Measurements from ENCODE around the gene UNCX. TPM values are rescaled to one million over a fixed set of nuclear protein-coding genes. Genes with fewer than 3 reads are reported as not detected.

Gene UNCX
- total and polyA plus RNA-seq, 2 of the 4 experiments (the other 2 are of a cell fraction): not detected

- no peak overlapping the region for H3K23ac ChIP-seq (ENCODE audit: low read depth, low read length)
- H3K18ac ChIP-seq (ENCODE audit: low read depth, low read length): no peak overlapping the region
- H4K5ac ChIP-seq (ENCODE audit: low read depth, low read length): no peak overlapping the region
- intact Hi-C loops (cut with micrococcal nuclease) (no loop called here), in situ Hi-C loops (cut with MboI; ENCODE audit: low sequenced_read_pairs) (no loop called here), dilution Hi-C loops (cut with HindIII; ENCODE audit: low sequenced_read_pairs, unreplicated experiment) (no loop called here)
- H3K4ac ChIP-seq (ENCODE audit: low read depth, low read length): no peak overlapping the region
- no peak overlapping the region for H3K27ac ChIP-seq (ENCODE audit: insufficient read depth, low read length)
- no peak for TF ChIP-seq CHD1 (IDR thresholded peaks at IDR 0.05; ENCODE audit: low read depth, low read length)
- no peak for TF ChIP-seq CTCF (conservative IDR thresholded peaks at IDR 0.05; ENCODE audit: low read depth, low read length)
- no peak for TF ChIP-seq MAZ (IDR thresholded peaks at IDR 0.05; ENCODE audit: borderline replicate concordance, low read depth, low read length)
- no peak for TF ChIP-seq RAD21 (IDR thresholded peaks at IDR 0.05; ENCODE audit: low read length)
- no peak for TF ChIP-seq RFX5 (IDR thresholded peaks at IDR 0.05; ENCODE audit: low read depth, low read length)
- no peak for TF ChIP-seq USF2 (IDR thresholded peaks at IDR 0.05; ENCODE audit: low read depth, low read length)
- TF ChIP-seq MXI1 (IDR thresholded peaks at IDR 0.05; ENCODE audit: borderline replicate concordance, low read depth, low read length): no peak
- no peak for TF ChIP-seq SMC3 (IDR thresholded peaks at IDR 0.05; ENCODE audit: low read depth, low read length)
- no peak for TF ChIP-seq BHLHE40 (IDR thresholded peaks at IDR 0.05; ENCODE audit: low read depth, low read length)
- no peak for TF ChIP-seq ELK1 (IDR thresholded peaks at IDR 0.05; ENCODE audit: borderline replicate concordance, low read depth, low read length)
- TF ChIP-seq MAFK (IDR thresholded peaks at IDR 0.05; ENCODE audit: low read depth, low read length): no peak
- TF ChIP-seq POLR2A (IDR thresholded peaks at IDR 0.05; ENCODE audit: low read depth, low read length): no peak
- no peak for TF ChIP-seq FOS (IDR thresholded peaks at IDR 0.05; ENCODE audit: low read depth, low read length)
- no peak for TF ChIP-seq RCOR1 (IDR thresholded peaks at IDR 0.05; ENCODE audit: insufficient replicate concordance, low read length)
- no peak for TF ChIP-seq CEBPB (IDR thresholded peaks at IDR 0.05; ENCODE audit: low read depth, low read length)
- no peak for TF ChIP-seq NFE2L2 (IDR thresholded peaks at IDR 0.05; ENCODE audit: low read depth, low read length)
- no peak overlapping the region for H2AFZ ChIP-seq (replicated peaks; ENCODE audit: low read length, poor library complexity)
- H3K79me1 ChIP-seq (ENCODE audit: low read depth in 1 of 2, low read length in 2 of 2): no peaks in the 10 kb centered on the region
- H2BK120ac ChIP-seq (ENCODE audit: low read depth, low read length): no peak overlapping the region
- H3K9ac ChIP-seq (ENCODE audit: low read depth, low read length): no peak overlapping the region
- H3K4me2 ChIP-seq (ENCODE audit: low read depth, low read length): no peak overlapping the region
- ATAC-seq (ENCODE audit: low read depth) (no peak), DNase-seq (no peak)
- H4K8ac ChIP-seq (ENCODE audit: low read depth in 2 of 2, low read length in 2 of 2): no peak overlapping the region
- H3K27me3 ChIP-seq (ENCODE audit: control insufficient read depth, insufficient read depth, low read length): peaks cover 10% of the 10 kb centered on the region
- no TSS peak for BruUV-seq (replicated peaks)
- no peaks in the 10 kb centered on the region for H4K20me1 ChIP-seq (ENCODE audit: insufficient read depth, low read length)
- H2BK15ac ChIP-seq (ENCODE audit: low read depth, low read length): no peak overlapping the region
- H4K91ac ChIP-seq (ENCODE audit: insufficient read depth, low read depth, low read length): no peak overlapping the region
- no peaks in the 10 kb centered on the region for H3K36me3 ChIP-seq (ENCODE audit: control insufficient read depth, insufficient read depth, low read length)
- H2AK5ac ChIP-seq (ENCODE audit: low read depth, low read length): no peak overlapping the region
- H3K14ac ChIP-seq (replicated peaks; ENCODE audit: low read depth, low read length): no peak overlapping the region
- peaks cover 5% of the 10 kb centered on the region for H3K4me1 ChIP-seq (ENCODE audit: control insufficient read depth, insufficient read depth, low read length)
- no peak overlapping the region for H2BK20ac ChIP-seq (ENCODE audit: low read depth, low read length)
- no peaks in the 10 kb centered on the region for H3K9me1 ChIP-seq (ENCODE audit: insufficient read depth, low read length)
- no peak overlapping the region for H3K4me3 ChIP-seq (ENCODE audit: insufficient read depth, low read depth, low read length)
- ChIA-PET POLR2A (ENCODE audit: unreplicated experiment) (no interaction called here), CTCF (interaction anchor here (1.0 kb wide), 1 partner anchor 13 kb away, joined by 3 read pairs; no protein-coding TSS in a partner anchor)
- H3K56ac ChIP-seq (ENCODE audit: extremely low read depth, insufficient read depth, low read length): no peak overlapping the region
- no peak overlapping the region for H2BK5ac ChIP-seq (ENCODE audit: low read depth, low read length, poor library complexity, severe bottlenecking)
- no peak overlapping the region for H2AK9ac ChIP-seq (replicated peaks; ENCODE audit: low read depth, low read length, poor library complexity)
- H3K9me3 ChIP-seq (ENCODE audit: control insufficient read depth, insufficient read depth, low read length): no peaks in the 10 kb centered on the region
- 71% methylated on average over 1 of the region's 6 CpGs; no CpG with 5 or more reads in 1 of the 2 experiments for WGBS, 2 experiments (ENCODE audit: extremely low coverage in 2 of 2, insufficient read length in 1 of 2)
Observed at GRCh38 chr7:1188720-1189294, 43.9 kb upstream of the UNCX start.

Data from IMR-90 (cell line).